Fibroblast of skin of back (primary cell): ENCODE results near the gene SEPTIN5. TPM values are rescaled to one million over a fixed set of nuclear protein-coding genes. Genes with fewer than 3 reads are reported as not detected.
"Not testable (repeated sequence)": the region's sequence is repeated elsewhere in the genome, so short reads cannot be mapped to it uniquely, and the experiment has no call there.

Experiments
- DNase-seq: peaks from one replicate; pipeline ENCODE4 v3.0.0-alpha.2; 2013
- polyA plus RNA-seq, 2 experiments: library from polyadenylated mRNA; unstranded; fragments of 120-200 nt; gene quantifications; one replicate each; pipeline ENCODE4 v1.2.1, GENCODE V29; 2013; ENCODE audit not compliant: insufficient read length in 2 of 2

Gene SEPTIN5
- polyA plus RNA-seq (2013, experiment 1 of 2; ENCODE audit: insufficient read length) = 116 TPM
- 208 TPM for polyA plus RNA-seq (2013, experiment 2 of 2; ENCODE audit: insufficient read length)

- no peak for DNase-seq
Measured at GRCh38 chr22:19714312-19715187, at the start of gene SEPTIN5. SEPTIN5 (plus strand) TSS chr22:19714503; CDS start chr22:19714589, 86 bp downstream.

GRCh38 chr22:19664951-19665783 is 49.1 kb upstream of the SEPTIN5 start:
- no peak for DNase-seq

GRCh38 chr22:19665784-19666672 is 48.3 kb upstream of the SEPTIN5 start:
- DNase-seq = no peak

GRCh38 chr22:19666673-19667593 is 47.4 kb upstream of the SEPTIN5 start:
- DNase-seq = peak; percentile 98

GRCh38 chr22:19667872-19668740 is 46.2 kb upstream of the SEPTIN5 start:
- DNase-seq = no peak

DNA sequence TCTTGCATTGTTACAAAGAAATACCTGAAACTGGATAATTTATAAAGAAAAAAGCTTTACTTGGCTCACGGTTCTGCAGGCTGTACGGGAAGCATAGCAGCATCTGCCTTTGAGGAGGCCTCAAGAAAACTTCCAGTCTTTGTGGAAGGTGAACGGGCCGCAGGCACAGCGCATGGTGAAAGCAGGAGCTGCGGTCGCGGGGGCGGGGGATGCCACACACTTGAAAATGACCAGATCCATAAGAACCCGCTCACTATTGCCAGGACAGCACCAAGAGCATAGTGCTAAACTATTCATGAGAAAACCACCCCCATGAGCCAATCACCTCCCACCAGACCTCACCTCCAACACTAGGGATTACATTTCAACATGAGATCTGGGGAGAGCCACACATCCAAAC is 45.6 kb upstream of the SEPTIN5 start:
- DNase-seq = no peak

GRCh38 chr22:19669570-19669969 is 44.7 kb upstream of the SEPTIN5 start:
- peak; percentile 14 for DNase-seq

GRCh38 chr22:19671316-19671715 is 43.0 kb upstream of the SEPTIN5 start:
- no peak for DNase-seq

- DNase-seq = no peak
Measured at GRCh38 chr22:19672054-19672776, 42.1 kb upstream of the SEPTIN5 start.

DNA sequence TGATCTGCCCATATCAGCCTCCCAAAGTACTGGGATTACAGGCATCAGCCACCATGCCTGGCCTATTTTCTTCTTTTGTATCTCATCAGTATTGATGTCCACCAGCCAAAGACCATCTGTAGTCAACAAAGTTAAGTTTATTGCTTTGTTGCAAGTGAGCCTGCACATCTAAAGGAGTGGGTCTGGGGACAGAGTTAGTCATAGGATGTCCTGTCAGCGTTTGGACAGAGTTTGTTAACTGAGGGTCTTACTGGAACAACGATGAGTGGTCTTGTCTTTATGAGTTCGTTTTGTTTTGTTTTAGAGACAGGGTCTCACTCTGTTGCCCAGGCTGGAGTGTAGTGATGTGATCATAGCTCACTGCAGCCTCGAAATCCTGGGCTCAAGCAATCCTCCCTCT is 40.6 kb upstream of the SEPTIN5 start:
- DNase-seq = no peak

DNA sequence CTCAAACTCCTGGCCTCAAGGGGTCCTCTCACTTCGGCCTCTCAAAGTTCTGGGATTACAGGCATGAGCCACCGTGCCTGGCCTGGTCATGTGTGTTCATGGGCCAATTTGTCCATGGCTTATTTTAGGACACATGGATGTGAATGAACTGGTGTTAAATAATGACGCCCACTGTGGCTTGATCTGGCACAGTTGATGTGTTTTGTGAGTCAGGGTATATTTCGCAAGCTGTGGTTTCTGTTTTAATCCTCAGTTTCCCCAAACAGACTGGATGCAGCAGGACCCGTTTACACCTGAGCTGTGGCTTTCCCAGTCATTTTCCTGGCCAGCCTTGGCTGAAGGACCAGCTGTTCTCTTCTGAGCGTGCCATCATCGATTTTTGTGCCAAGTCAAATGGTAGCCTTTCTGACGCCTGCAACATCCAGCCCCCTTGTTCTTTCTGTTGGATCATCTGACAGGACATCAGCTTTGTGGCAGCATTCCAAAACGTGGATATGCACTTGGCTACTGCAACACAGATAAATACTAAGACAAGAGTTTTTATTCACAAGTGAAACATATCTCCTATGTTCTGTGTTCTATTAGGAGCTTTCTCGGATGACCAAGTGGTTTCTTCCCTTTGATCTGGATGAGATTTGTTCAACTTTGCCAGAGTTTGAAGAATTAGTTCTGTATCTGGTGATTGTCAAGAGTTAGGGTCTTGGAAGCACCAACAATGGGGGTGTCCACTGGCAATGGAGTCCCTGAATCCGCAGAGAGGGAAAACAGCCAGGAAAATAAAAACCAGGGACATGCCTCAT is 40.0 kb upstream of the SEPTIN5 start:
- DNase-seq = peak; percentile 15

- DNase-seq = no peak
Measured at GRCh38 chr22:19674929-19675253, 39.4 kb upstream of the SEPTIN5 start.

- no peak for DNase-seq
Measured at GRCh38 chr22:19675428-19675827, 38.9 kb upstream of the SEPTIN5 start.

DNA sequence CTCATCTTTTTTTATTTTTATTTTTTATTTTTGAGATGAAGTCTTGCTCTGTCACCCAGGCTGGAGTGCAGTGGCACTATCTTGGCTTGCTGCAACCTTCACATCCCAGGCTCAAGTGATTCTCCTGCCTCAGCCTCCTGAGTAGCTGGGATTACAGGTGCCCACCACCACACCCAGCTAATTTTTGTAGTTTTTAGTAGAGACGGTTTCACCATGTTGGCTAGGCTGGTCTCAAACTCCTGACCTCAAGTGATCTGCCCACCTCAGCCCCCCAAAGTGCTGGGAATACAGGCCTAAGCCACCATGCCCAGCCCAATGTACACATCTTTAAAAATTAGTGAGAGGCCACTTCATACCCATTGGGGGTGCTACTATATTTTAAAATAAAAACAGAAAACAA is 37.9 kb upstream of the SEPTIN5 start:
- not testable (repeated sequence) for DNase-seq

DNA sequence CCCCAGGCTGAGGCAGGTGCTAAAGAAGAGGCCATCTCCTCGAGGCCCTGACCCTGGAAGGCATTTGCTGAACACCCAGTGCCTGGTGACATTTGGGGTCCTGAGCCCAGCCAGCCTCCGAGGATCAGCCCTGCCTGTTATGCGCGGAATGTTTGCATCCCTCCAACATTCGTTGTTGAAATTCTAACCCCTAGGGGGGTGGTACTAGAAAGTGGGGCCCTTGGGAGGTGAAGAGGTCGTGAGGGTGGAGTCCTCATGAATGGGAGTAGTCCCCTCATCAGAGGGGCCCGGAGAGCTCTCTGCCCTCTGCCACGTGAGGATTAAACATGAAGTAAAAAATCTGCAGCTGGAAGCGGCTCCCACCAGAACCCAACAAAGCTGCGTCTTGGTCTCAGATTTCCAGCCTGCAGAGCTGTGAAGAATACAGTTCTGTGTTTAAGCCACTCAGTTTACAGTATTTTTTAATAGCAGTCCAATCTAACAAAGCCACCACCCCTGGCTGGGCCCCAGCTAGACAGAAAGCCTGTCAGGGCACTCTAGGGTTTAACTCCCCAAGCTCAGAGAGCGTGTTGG is 35.3 kb upstream of the SEPTIN5 start:
- DNase-seq = no peak

GRCh38 chr22:19679522-19680101 is 34.7 kb upstream of the SEPTIN5 start:
- DNase-seq = no peak

GRCh38 chr22:19680287-19680881 is 33.9 kb upstream of the SEPTIN5 start:
- no peak for DNase-seq
